GM18505 (cell line): Measurements from ENCODE around the gene EPHB1.
"Not testable (repeated sequence)": the region's sequence is repeated elsewhere in the genome, so short reads cannot be mapped to it uniquely, and the experiment has no call there.

Source experiments
- ATAC-seq: cut with Tn5 transposase; IDR thresholded peaks from one replicate; pipeline ENCODE4 v1.9.1; 2021; ENCODE audit not compliant: unreplicated experiment
- POLR2A ChIP-seq: IDR thresholded peaks from 4 replicates; pipeline ENCODE4 v1.6.1; 2011; ENCODE audit warnings: borderline replicate concordance; ENCODE audit not compliant: insufficient read depth, insufficient read length; ENCODE audit errors: extremely low read depth

The EPHB1 gene

DNA sequence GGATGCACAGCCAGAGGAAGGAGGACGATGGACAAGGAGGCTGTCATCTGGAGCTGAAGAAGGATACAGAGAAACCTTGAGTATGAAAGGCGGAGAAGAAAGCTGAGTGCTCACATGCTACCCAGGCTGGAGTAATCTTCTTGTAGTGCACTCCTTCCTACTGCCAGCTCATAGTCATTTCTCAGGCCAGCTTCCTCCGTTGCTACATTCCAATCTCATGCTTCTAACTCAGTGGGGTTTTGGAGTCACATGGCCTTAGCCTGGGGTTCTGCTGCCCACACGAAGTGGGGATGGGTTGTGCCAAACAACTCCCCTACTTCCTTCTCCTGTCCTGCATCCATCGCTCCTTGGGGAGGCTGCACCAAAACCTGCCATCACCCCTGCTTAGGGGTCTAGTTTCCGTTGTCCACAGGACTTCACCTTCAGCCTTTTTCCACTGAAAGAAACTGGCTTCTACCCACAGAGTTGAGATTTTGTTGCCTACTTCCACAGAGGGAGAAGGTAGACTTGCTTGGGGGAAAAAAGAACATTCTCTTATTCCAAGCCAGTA, 239.9 kb downstream of the EPHB1 start:
- no peak for TF ChIP-seq POLR2A
- no peak for ATAC-seq

DNA sequence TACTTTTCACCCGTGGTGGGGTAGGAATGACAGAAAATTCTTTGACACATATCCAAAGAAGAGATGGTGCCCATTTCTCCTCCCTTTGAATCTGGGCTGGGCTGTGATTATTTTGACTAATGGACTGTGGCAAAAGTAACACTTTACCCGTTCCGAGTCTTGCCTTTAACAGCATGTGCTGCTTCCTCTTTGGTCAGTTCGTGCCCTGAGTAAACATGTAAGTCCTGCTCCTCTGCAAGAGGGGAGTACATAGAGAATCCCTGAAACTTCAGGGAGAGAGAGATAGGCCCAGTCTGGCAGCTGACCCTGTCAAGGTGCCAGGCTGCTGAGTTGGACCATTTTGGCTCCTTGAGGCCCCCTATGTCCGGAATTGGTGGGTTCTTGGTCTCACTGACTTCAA, 243.1 kb downstream of the EPHB1 start:
- TF ChIP-seq POLR2A: no peak
- no peak for ATAC-seq

DNA sequence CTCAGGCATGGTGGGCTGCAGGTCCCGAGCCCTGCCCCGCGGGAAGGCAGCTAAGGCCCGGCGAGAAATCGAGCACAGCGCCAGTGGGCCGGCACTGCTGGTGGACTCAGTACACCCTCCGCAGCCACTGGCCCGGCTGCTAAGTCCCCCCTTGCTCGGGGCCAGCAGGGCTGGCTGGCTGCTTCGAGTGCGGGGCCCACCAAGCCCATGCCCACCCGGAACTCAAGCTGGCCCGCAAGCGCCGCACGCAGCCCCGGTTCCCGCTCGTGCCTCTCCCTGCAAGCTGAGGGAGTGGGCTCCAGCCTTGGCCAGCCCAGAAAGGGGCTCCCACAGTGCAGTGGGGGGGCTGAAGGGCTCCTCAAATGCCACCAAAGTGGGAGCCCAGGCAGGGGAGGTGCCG, 244.5 kb downstream of the EPHB1 start:
- not testable (repeated sequence) for ATAC-seq

DNA sequence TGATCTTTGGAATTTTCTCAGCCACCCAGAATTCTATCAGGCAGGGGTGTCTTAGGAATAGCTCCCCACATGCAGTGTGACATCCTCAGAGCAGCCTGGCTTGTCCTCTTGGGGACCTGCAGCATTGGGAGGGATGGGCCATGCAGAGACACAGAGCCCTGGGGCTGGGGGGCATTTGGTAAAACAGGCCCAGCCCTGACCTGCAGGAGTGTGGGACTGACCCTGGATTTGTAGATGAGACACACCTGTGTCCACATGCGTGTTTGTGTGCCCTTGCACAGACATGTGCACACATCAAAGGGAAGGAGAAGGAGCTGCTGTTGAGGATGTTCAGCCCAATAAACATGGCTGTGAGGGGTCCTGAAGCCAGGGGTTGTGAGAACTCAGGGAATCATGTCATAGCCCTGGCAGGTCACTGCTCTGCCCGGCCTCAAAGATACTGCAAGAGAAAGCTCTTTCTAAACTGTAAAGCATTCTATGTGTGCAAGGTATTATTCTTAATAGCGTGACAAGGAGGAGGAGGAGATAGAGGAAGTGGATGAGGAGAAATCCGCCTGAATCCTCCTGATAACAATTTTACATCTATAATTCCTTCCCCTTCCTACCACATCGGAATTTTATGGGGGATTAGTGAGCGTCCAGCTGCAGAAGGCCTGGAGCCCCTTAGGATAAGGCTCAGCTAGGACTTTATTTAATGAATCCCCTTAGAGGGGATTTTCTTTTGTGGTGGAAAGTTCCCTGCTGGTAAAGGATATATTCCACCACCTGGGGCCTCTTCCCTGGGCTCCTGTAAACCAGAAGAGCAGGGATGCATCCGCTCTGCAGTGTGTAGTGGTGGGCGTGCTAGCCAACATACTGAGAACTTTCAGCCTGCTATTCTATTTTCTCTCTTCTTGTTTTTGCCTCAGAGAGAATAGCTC, 245.5 kb downstream of the EPHB1 start:
- no peak for ATAC-seq
- no peak for TF ChIP-seq POLR2A

DNA sequence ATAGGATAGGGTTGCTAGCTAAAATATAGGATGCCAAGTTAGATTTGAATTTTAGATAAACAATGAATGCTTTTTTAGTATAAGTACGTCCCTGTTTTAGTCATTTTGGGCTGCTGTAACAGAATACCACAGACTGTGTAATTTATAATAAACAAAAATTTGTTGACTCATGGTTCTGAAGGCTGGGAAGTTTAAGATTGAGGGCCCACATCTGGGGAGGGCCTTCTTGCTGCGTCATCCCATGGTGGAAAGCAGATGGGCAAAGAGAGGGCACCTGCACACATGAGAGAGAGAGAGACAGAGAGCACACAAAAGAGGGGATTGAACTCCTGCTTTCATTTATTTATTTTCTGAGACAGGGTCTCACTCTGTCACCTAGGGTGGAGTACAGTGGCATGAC, 246.5 kb downstream of the EPHB1 start:
- no peak for TF ChIP-seq POLR2A
- ATAC-seq: no peak

DNA sequence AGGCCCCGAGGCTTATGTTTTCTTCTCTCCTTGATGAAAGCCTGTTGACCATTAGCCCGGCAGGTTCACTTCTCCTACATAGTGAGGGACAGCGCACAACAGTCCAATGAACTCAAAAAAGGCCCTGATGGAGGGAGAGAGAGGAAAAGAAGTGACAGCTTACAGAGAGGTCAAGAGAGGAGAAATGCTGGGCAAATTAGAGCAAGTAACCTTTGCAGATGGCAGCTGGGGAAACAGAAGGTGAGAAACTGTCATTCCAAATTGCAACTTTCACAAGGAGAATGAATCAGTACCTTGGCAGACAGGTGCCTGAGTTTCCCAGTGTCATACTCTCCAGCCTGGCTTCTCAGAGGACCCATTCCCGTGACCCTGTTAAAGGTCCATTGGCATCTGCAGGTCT, 252.0 kb downstream of the EPHB1 start:
- no peak for TF ChIP-seq POLR2A
- ATAC-seq: no peak

DNA sequence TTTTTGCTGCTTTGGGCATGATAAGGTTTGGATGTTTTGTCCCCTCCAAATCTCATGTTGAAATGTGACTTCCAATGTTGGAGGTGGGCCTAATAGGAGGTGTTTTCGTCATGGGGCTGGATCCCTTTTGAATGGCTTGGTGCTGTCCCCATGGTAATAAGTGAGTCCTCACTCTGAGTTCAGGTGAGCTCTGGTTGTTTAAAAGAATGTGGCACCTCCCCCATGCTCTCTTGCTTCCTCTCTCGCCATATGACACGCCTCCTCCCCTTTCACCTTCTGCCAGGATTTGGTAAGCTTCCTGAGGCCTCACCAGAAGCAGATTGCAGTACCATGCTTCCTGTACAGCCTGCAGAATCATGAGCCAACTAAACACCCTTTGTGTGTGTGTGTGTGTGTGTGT, 255.5 kb downstream of the EPHB1 start:
- TF ChIP-seq POLR2A: no peak
- no peak for ATAC-seq

DNA sequence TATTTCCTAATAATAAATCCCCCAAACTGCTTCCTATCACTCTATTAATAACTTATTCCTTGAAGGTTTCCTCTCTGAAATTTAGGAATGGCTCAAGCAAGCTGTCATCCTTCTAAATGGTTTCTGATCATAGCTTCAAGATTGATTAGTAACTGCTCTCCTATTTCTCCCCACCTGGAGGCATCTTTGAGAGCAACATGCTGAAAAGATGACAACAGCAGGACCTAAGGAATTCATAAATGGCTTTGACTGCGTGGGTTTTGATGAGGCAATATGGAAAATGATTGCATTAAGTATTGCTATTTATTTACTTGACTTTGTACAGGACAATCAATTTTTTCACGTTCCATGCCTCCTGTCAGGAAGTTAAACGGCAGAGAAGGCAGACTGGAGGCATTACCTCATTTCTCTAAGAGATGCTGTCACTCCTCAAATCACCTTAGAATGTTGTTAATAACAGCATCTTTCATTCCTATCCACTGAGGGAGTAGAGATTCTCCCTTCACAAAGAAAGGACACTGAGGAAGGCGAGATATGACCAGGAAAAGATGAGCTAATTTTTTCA, 256.4 kb downstream of the EPHB1 start:
- no peak for TF ChIP-seq POLR2A
- no peak for ATAC-seq

DNA sequence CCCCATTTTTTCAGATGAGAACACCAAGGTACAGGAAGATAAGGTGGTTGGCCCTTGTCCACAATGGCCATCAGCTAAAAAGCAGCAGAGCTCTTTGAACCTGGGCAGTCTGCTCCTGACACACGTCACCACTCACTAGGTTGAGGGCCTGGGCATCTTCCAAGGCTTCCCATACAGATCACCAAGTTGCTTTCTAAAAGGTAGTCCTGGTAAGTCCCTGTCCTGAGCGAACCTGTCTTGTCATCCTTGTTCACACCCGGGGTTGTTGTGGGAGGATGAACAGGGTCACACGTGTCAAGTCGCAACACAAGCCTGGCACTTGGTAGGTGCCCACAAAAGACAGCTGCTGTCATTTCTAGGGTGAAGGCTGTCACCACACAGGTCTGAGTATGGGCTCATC, 260.4 kb downstream of the EPHB1 start:
- TF ChIP-seq POLR2A: no peak
- ATAC-seq: no peak

DNA sequence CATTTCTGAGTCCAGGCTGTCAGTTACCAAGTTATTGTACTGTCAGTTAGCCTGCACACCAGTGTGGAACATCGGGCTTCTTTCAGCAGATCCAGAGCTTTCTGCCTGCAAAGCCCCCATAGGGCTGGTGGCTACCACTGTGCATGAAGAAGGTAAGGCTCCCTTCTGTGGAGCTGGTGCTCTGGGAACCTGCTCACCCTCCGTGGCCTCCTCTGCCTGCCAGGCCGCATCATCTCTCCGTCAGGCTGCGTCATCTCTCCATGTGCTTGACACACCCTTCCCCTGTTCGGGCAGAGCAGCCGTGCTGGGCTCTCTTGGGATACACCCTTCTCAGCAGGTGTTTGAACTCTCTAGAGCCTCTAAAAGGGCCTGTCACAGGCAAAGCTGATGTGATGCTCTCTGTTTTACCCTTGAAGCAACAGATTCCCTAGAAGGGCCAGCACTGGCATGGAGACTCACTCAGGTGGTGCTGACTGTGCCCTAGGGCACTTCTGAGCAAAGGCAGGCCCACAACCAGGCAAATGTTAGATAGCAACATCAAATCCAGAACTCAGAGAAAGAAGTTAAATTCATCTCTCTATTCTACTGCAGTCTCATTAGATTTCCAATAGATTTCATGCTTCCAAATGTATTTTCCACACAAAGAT, 261.1 kb downstream of the EPHB1 start:
- ATAC-seq: no peak
- TF ChIP-seq POLR2A: no peak

DNA sequence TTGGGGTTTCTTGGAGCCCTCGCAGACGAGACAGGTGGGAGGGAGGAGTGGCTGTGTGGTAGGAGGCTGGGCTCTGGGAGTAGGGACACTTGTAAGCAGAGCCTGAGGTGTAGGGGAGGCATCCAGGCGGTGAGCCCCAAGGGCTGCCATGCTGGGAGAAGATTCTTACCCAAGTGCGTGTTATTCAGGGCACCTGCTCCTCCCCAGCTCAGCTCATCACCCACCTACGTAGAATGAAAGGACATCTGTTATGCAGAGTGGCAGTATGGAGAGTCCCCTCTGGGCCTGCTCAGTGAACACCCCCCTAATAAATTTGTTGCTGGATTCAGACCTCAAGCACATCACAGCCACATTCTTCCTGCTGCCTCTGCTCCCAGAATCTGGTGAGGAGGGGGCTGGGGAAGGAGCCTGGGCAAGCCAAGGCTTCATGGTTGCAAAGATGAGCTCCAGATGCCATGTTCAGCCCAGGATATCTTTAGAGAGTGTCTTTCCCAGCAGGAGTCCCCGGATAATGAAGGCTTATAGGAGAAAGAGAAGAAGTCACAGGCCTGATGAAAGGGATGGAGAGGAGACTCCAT, 261.8 kb downstream of the EPHB1 start:
- no peak for TF ChIP-seq POLR2A

DNA sequence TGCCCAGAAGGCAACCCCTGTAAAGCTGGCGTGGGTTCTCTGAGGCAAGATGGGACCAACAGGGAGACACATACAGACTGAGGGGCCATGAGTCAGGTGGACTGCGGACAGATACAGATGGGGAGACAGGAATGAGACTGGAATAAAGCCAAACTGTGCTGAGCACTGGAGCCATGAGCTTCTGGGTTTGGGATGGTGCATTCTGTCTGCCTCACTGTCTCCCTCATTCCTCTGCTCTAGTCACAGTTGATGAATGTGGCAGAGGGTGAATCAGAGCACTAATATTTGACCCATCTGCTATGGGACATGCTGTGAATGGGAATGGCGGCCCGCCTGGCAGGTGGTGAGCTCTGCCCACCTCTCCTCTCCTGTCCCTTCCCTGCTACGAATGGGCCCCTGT, 262.9 kb downstream of the EPHB1 start:
- TF ChIP-seq POLR2A: no peak
- no peak for ATAC-seq

More for the DNA sequence above, 261.8 kb downstream of the EPHB1 start:
- no peak for ATAC-seq

DNA sequence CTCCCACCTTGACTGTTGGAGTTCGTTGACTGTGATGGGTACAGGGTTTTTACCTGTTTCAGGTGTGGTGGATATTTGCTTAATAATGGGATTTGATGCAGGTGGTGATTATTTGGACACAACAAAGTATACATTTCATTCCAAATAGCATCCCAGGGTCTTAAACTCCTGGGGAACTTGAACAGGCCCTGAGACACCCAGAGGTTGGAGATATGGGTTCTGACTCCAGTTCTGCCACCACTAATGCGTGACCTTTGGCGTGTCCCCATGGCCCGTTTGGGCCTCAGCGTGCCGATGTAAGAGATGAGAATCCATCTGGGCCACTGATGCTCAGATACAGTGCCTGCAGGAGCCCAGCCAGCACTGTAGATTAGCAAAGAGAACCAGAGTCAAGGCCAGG, 264.5 kb downstream of the EPHB1 start:
- no peak for TF ChIP-seq POLR2A
- no peak for ATAC-seq

DNA sequence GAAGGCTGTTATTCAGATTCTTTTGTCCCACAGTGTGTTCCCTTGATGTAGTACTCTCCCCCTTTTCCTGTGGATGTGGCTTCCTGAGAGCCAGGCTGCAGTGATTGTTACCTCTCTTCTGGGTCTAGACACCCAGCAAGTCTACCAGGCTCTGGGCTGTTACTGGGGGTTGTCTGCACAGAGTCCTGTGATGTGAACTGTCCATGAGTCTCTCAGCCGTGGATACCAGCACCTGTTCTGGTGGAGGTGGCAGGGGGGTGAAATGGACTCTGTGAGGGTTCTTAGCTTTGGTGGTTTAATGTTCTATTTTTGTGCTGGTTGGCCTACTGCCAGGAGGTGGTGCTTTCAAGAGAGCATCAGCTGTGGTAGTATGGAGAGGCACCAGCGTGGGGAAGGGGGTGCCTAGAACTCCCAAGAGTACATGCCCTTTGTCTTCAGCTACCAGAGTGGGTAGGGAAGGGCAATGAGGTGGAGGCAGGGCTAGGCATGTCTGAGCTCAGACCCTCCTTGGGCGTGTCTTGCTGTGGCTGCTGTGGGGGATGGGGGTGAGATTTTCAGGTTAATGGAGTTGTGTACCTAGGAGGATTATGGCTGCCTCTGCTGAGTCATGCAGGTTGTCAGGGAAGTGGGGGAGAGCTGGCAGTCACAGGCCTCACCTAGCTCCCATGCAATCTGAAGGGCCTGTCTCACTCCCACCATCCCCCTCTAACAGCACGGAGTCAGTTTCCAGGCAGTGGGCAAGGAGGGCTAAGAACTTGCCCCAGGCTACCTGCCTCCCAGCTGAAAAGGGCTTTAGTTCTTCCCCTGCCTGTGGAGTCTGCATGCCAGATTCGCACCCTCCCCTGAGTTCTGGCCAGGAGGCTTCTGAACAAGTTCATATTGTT, 272.0 kb downstream of the EPHB1 start:
- ATAC-seq: not testable (repeated sequence)
